Hepatocyte (in vitro differentiated cells): Measurements from ENCODE around the gene SYNE4. TPM values are rescaled to one million over a fixed set of nuclear protein-coding genes. Genes with fewer than 3 reads are reported as not detected.

Experiments used
- DNase-seq: peaks from one replicate; pipeline ENCODE4 v3.0.0-alpha.2; 2016; ENCODE audit warnings: low spot score
- H2AFZ ChIP-seq: fragments of 200-600 bp; sonication (generic); 2 replicates; pipeline ENCODE4 v1.6.0; 2016; ENCODE audit warnings: antibody characterized with exemption, mild to moderate bottlenecking
- H3K27ac ChIP-seq: fragments of 200-600 bp; sonication (generic); 2 replicates; pipeline ENCODE4 v1.5.1; 2016; ENCODE audit warnings: mild to moderate bottlenecking
- H3K27me3 ChIP-seq: fragments of 200-600 bp; sonication (generic); 2 replicates; pipeline ENCODE4 v1.6.1; 2016
- H3K36me3 ChIP-seq: fragments of 200-600 bp; sonication (generic); replicated peaks from 2 replicates; pipeline ENCODE4 v1.5.1; 2016; ENCODE audit warnings: low read depth; ENCODE audit not compliant: insufficient read depth
- H3K4me1 ChIP-seq: fragments of 200-600 bp; sonication (generic); 2 replicates; pipeline ENCODE4 v1.5.1; 2016; ENCODE audit warnings: mild to moderate bottlenecking, moderate library complexity; ENCODE audit not compliant: insufficient read depth
- H3K4me2 ChIP-seq: fragments of 200-600 bp; sonication (generic); 2 replicates; pipeline ENCODE4 v1.6.0; 2016
- H3K4me3 ChIP-seq: fragments of 200-600 bp; sonication (generic); 2 replicates; pipeline ENCODE4 v1.5.1; 2016; ENCODE audit warnings: mild to moderate bottlenecking
- H3K79me2 ChIP-seq: fragments of 200-600 bp; sonication (generic); 2 replicates; pipeline ENCODE4 v1.6.0; 2017; ENCODE audit warnings: mild to moderate bottlenecking
- H3K9me2 ChIP-seq: fragments of 200-600 bp; sonication (generic); replicated peaks from 2 replicates; pipeline ENCODE4 v1.6.0; 2017; ENCODE audit warnings: mild to moderate bottlenecking; ENCODE audit not compliant: insufficient read depth
- H3K9me3 ChIP-seq: fragments of 200-600 bp; sonication (generic); 2 replicates; pipeline ENCODE4 v1.5.1; 2016; ENCODE audit warnings: low read depth, mild to moderate bottlenecking
- H4K20me1 ChIP-seq: fragments of 200-600 bp; sonication (generic); 2 replicates; pipeline ENCODE4 v1.6.0; 2016; ENCODE audit warnings: mild to moderate bottlenecking; ENCODE audit not compliant: insufficient read depth, poor library complexity, severe bottlenecking
- EZH2 ChIP-seq: fragments of 200-600 bp; sonication (generic); IDR thresholded peaks from 2 replicates; pipeline ENCODE4 v1.6.1; 2016; ENCODE audit warnings: antibody characterized with exemption, mild to moderate bottlenecking, borderline replicate concordance
- EZH2phosphoT487 ChIP-seq: fragments of 200-600 bp; sonication (generic); IDR thresholded peaks from one replicate; pipeline ENCODE4 v1.6.1; 2018; ENCODE audit warnings: antibody characterized with exemption, mild to moderate bottlenecking, low read depth, moderate library complexity; ENCODE audit not compliant: unreplicated experiment, severe bottlenecking
- WGBS: methylation state at CpG from one replicate; pipeline ENCODE4 v1.1.6; 2016; ENCODE audit warnings: low lambda C conversion rate; ENCODE audit errors: missing lambda C conversion rate; 5-methylcytosine and 5-hydroxymethylcytosine counted together
- polyA plus RNA-seq: library from polyadenylated mRNA; unstranded; fragments of >200 nt; fragmentation: Nextera tagmentation; extraction: Ambion mirVana; gene quantifications from 2 replicates; pipeline ENCODE4 v1.2.1, GENCODE V29; 2016
- total RNA-seq: library from RNA; depleted of rRNA; stranded (reverse); fragments of >200 nt; gene quantifications from 2 replicates; pipeline ENCODE4 v1.2.3, GENCODE V29; 2014
- TF ChIP-seq, protein P1 (sequence below): fragments of 200-600 bp; sonication (generic); IDR thresholded peaks from 2 replicates; pipeline ENCODE4 v1.5.1; 2016; ENCODE audit warnings: antibody characterized with exemption, mild to moderate bottlenecking; ENCODE audit not compliant: poor library complexity

SYNE4 gene, protein sequence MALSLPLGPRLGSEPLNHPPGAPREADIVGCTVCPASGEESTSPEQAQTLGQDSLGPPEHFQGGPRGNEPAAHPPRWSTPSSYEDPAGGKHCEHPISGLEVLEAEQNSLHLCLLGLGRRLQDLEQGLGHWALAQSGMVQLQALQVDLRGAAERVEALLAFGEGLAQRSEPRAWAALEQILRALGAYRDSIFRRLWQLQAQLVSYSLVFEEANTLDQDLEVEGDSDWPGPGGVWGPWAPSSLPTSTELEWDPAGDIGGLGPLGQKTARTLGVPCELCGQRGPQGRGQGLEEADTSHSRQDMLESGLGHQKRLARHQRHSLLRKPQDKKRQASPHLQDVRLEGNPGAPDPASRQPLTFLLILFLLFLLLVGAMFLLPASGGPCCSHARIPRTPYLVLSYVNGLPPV
- total RNA-seq (6.5 and 8.9 TPM in 2 replicates), polyA plus RNA-seq (19.8 and 21.1 TPM in 2 replicates)

DNA sequence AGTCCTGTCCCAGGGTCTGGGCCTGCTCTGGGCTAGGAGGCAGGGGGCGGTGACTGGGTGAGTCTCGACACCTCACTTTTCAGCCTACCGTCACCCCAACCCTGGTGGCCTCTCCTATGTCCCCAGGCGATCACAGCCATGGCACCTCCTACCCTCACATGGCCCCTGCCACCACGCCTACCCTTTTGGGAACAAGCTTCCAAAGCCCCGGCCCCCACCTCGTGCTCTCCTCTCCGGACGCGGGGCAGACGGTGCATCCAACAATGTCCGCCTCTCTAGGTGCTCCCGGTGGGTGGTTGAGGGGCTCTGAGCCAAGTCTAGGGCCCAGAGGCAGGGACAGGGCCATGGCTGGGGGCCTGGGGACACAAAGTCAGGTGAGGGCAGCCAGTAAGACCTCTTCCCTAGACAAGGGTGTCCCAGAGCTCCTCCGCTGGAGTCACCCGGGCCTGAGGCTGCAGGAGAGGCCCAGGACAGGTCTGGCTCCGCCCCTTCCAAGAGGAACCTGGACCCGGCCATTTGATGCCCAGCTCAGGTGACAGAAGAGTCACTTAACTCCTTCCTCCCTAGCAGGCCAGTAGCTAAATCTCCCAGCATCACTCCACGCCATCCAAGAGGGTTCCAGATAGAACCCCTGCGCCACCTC is at the start of gene SYNE4:
Gene SYNE4, minus strand, starts transcription at position 478 of the 643 bp plus-strand sequence. Its CDS starts 132 bp downstream, at position 346.
- no peaks in the 10 kb centered on the region for H3K36me3 ChIP-seq
- peak within 1 kb of the TSS; percentile 69 for H2AFZ ChIP-seq
- WGBS = 17% methylated on average over 18 of the region's 19 CpGs
- peaks cover 14% of the 10 kb centered on the region for H3K79me2 ChIP-seq
- H3K4me2 ChIP-seq = peak within 1 kb of the TSS; percentile 97
- TF ChIP-seq EZH2phosphoT487 = no peak
- no peak for TF ChIP-seq EZH2
- TF ChIP-seq, protein P1, sequence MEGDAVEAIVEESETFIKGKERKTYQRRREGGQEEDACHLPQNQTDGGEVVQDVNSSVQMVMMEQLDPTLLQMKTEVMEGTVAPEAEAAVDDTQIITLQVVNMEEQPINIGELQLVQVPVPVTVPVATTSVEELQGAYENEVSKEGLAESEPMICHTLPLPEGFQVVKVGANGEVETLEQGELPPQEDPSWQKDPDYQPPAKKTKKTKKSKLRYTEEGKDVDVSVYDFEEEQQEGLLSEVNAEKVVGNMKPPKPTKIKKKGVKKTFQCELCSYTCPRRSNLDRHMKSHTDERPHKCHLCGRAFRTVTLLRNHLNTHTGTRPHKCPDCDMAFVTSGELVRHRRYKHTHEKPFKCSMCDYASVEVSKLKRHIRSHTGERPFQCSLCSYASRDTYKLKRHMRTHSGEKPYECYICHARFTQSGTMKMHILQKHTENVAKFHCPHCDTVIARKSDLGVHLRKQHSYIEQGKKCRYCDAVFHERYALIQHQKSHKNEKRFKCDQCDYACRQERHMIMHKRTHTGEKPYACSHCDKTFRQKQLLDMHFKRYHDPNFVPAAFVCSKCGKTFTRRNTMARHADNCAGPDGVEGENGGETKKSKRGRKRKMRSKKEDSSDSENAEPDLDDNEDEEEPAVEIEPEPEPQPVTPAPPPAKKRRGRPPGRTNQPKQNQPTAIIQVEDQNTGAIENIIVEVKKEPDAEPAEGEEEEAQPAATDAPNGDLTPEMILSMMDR = no peak
- H4K20me1 ChIP-seq = no peaks in the 10 kb centered on the region
- peak within 1 kb of the TSS; percentile 90 for H3K27ac ChIP-seq
- H3K4me3 ChIP-seq = peak within 1 kb of the TSS; percentile 44
- DNase-seq = peak; percentile 89
- no peaks in the 10 kb centered on the region for H3K9me3 ChIP-seq
- H3K9me2 ChIP-seq = no peaks in the 10 kb centered on the region
- H3K4me1 ChIP-seq = peaks cover 6% of the 10 kb centered on the region
- no peaks in the 10 kb centered on the region for H3K27me3 ChIP-seq

DNA sequence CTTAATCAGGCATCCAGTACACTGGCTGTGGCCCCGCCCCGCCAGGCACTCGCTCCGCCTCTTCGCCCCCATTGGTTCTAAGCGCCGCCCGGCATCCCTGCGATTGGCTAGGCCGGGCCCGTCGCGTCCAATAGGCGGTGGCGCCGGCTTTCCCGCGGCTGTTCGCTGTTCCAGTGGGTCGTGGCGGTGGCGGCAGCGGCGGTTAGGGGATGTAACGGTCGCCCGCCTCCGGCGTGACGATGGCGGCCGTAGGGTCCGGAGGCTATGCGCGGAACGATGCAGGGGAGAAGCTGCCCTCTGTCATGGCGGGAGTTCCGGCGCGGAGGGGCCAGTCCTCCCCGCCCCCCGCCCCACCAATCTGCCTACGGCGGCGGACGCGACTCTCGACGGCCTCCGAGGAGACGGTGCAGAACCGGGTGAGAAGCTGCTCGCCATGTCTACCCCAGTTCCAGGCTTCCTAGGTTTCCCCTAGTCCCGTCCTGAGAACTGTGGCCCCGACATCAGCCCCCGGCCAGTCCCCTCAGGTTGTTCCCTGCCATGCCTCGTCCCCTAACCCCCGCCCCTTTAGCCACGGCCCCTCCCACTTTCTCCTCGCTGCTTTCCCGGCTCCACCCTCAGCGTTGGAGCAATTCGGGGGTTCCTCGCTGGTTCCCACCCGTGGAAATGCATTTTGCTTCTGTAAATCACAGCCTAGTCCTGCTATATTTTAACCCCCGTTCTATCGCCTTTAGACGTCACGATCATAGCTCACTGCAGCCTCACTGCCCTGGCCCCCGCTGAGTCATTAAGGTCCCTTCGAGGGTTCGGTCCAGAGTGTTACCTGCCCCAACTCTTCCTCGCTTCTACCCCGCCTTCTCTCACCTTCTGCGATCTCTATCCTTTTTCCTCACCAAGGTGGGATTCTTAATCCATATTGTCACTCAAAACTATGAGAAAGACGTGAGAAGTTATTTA is 46.4 kb upstream of the SYNE4 start, which contains the start of gene WDR62:
Gene WDR62, plus strand, starts transcription at position 165 of the 954 bp plus-strand sequence. Its CDS starts 75 bp downstream, at position 240.
- DNase-seq = peak; percentile 97
- H3K79me2 ChIP-seq = peaks cover 19% of the 10 kb centered on the region
- H3K27me3 ChIP-seq = no peaks in the 10 kb centered on the region
- no peaks in the 10 kb centered on the region for H3K9me2 ChIP-seq
- H3K36me3 ChIP-seq = no peaks in the 10 kb centered on the region
- H3K4me3 ChIP-seq = peak within 1 kb of the TSS; percentile 73
- H3K9me3 ChIP-seq = no peaks in the 10 kb centered on the region
- peak within 1 kb of the TSS; percentile 92 for H3K27ac ChIP-seq
- WGBS = 2% methylated on average over 51 of the region's 76 CpGs
- peak within 1 kb of the TSS; percentile 94 for H3K4me2 ChIP-seq
- no peaks in the 10 kb centered on the region for H4K20me1 ChIP-seq
- no peak for TF ChIP-seq EZH2
- TF ChIP-seq, protein P1 = no peak
- no peak for TF ChIP-seq EZH2phosphoT487
- peak within 1 kb of the TSS; percentile 60 for H2AFZ ChIP-seq
- H3K4me1 ChIP-seq = peaks cover 13% of the 10 kb centered on the region

DNA sequence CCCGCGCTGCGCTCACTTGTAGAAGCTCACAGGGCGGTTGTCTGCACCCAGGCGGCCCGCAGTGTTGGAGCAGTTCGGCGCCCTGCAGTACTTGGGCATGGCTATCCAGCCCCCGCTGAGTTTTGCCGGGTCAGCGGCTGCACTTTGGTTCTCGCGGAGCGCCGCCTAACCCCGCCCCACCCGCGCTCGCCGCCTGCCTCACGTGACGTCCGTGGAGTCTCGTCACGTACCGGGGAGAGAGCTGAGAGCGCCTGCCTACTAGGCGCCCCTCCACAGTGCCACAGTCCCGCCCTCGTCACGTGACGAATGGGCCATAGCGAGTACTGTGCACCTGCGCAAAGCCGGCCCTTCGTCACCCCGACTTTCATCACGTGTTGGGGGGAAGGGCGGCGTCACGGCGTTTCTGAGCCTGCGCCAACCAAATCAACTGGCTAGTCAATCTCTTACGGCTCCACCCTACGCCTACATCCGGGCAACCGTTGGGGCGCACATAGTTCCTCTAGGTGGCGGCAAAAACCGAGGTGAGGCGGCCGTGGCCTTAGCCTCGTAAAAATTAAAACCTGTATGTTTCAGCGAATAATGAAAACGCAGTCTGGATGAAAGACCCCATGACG is 45.6 kb upstream of the SYNE4 start, which contains the start of gene THAP8:
Gene THAP8, minus strand, starts transcription at position 167 of the 614 bp plus-strand sequence. Its CDS starts 68 bp downstream, at position 99.
- under 1% methylated on average over 56 of the region's 56 CpGs for WGBS
- Histone ChIP-seq H3K4me3 (peak within 1 kb of the TSS; percentile 73), H3K4me2 (peak within 1 kb of the TSS; percentile 94), H3K4me1 (peaks cover 11% of the 10 kb centered on the region), H3K9me2 (no peaks in the 10 kb centered on the region), H2AFZ (peak within 1 kb of the TSS; percentile 60), H3K79me2 (peaks cover 19% of the 10 kb centered on the region), H3K36me3 (no peaks in the 10 kb centered on the region), H4K20me1 (no peaks in the 10 kb centered on the region), H3K27me3 (no peaks in the 10 kb centered on the region), H3K9me3 (no peaks in the 10 kb centered on the region), H3K27ac (peak within 1 kb of the TSS; percentile 92)
- peak; percentile 100 for DNase-seq
- TF ChIP-seq, protein P1 = peak; percentile 62
- no peak for TF ChIP-seq EZH2
